H9 (cell line): ENCODE data around the gene COX4I2. TPM values are rescaled to one million over a fixed set of nuclear protein-coding genes. Genes with fewer than 3 reads are reported as not detected.
A peak's percentile ranks its signal among the peaks of the same experiment; 100 is the strongest.

Experiments
- DNase-seq: peaks from one replicate; pipeline ENCODE4 v3.0.0-alpha.2; 2017
- H2AFZ ChIP-seq: one replicate; pipeline ENCODE4 v1.6.1; 2013; ENCODE audit warnings: mild to moderate bottlenecking, low read length, control low read depth, moderate library complexity
- H2AK5ac ChIP-seq: 2 replicates; pipeline ENCODE4 v1.6.1; 2013; ENCODE audit warnings: low read length, control low read depth, mixed read lengths; ENCODE audit not compliant: insufficient read length
- H2BK120ac ChIP-seq: one replicate; pipeline ENCODE4 v1.6.1; 2013; ENCODE audit warnings: low read depth, mild to moderate bottlenecking, low read length, control low read depth, inconsistent platforms; ENCODE audit not compliant: poor library complexity, severe bottlenecking
- H2BK12ac ChIP-seq: 2 replicates; pipeline ENCODE4 v1.6.1; 2013; ENCODE audit warnings: low read length, control low read depth, mixed read lengths, low read depth; ENCODE audit not compliant: insufficient read length
- H2BK15ac ChIP-seq: 2 replicates; pipeline ENCODE4 v1.6.1; 2013; ENCODE audit warnings: low read depth, low read length, control low read depth
- H2BK20ac ChIP-seq: one replicate; pipeline ENCODE4 v1.6.1; 2013; ENCODE audit warnings: low read depth, mild to moderate bottlenecking, low read length, control low read depth, inconsistent platforms; ENCODE audit not compliant: poor library complexity, severe bottlenecking
- H2BK5ac ChIP-seq: 2 replicates; pipeline ENCODE4 v1.6.1; 2013; ENCODE audit warnings: low read length, control low read depth, mixed read lengths; ENCODE audit not compliant: insufficient read length
- H3K14ac ChIP-seq: 2 replicates; pipeline ENCODE4 v1.6.1; 2013; ENCODE audit warnings: low read length, control low read depth; ENCODE audit not compliant: insufficient read depth
- H3K18ac ChIP-seq: 2 replicates; pipeline ENCODE4 v1.6.1; 2013; ENCODE audit warnings: low read depth, mild to moderate bottlenecking, mixed read lengths, low read length, control low read depth; ENCODE audit not compliant: insufficient read length
- H3K23ac ChIP-seq: 2 replicates; pipeline ENCODE4 v1.6.1; 2013; ENCODE audit warnings: low read length, control low read depth, mixed read lengths, low read depth; ENCODE audit not compliant: insufficient read length
- H3K23me2 ChIP-seq: 2 replicates; pipeline ENCODE4 v1.6.1; 2013; ENCODE audit warnings: low read depth, mild to moderate bottlenecking, mixed read lengths, low read length, control low read depth; ENCODE audit not compliant: insufficient read length, poor library complexity, severe bottlenecking
- H3K27ac ChIP-seq: 2 replicates; pipeline ENCODE4 v1.5.1; 2013; ENCODE audit warnings: low read length, control low read depth, mixed read lengths, low read depth; ENCODE audit not compliant: insufficient read length
- H3K27me3 ChIP-seq: 2 replicates; pipeline ENCODE4 v1.6.1; 2013; ENCODE audit warnings: low read length, control low read depth, inconsistent platforms; ENCODE audit not compliant: insufficient read depth
- H3K4ac ChIP-seq: 2 replicates; pipeline ENCODE4 v1.6.1; 2013; ENCODE audit warnings: low read depth, mild to moderate bottlenecking, control low read depth, inconsistent platforms, low read length, moderate library complexity
- H3K4me1 ChIP-seq: 2 replicates; pipeline ENCODE4 v1.6.1; 2013; ENCODE audit warnings: low read length, control low read depth, inconsistent platforms; ENCODE audit not compliant: insufficient read depth
- H3K4me2 ChIP-seq: 2 replicates; pipeline ENCODE4 v1.6.1; 2013; ENCODE audit warnings: low read length, control low read depth, mixed read lengths; ENCODE audit not compliant: insufficient read length, insufficient read depth
- H3K56ac ChIP-seq: 2 replicates; pipeline ENCODE4 v1.6.1; 2013; ENCODE audit warnings: low read depth, mild to moderate bottlenecking, mixed read lengths, low read length, control low read depth; ENCODE audit not compliant: insufficient read length
- H3K79me1 ChIP-seq: 2 replicates; pipeline ENCODE4 v1.6.1; 2013; ENCODE audit warnings: low read depth, mild to moderate bottlenecking, moderate library complexity, low read length, control low read depth, inconsistent platforms; ENCODE audit not compliant: insufficient read depth, poor library complexity, severe bottlenecking
- H3K79me2 ChIP-seq: 2 replicates; pipeline ENCODE4 v1.6.1; 2013; ENCODE audit warnings: low read length, control low read depth, inconsistent platforms; ENCODE audit not compliant: insufficient read depth
- H3K9ac ChIP-seq: 2 replicates; pipeline ENCODE4 v1.6.1; 2013; ENCODE audit warnings: low read length, control low read depth, mixed read lengths; ENCODE audit not compliant: insufficient read length; ENCODE audit errors: extremely low read depth
- H3K9me3 ChIP-seq: one replicate; pipeline ENCODE4 v1.6.1; 2013; ENCODE audit warnings: low read depth, low read length, inconsistent platforms; ENCODE audit not compliant: control insufficient read depth
- H3T11ph ChIP-seq: one replicate; pipeline ENCODE4 v1.6.1; 2013; ENCODE audit warnings: mild to moderate bottlenecking, low read length, control low read depth, inconsistent platforms
- H4K20me1 ChIP-seq: one replicate; pipeline ENCODE4 v1.6.1; 2013; ENCODE audit not compliant: control insufficient read depth, insufficient read length, insufficient read depth
- H4K5ac ChIP-seq: 2 replicates; pipeline ENCODE4 v1.6.1; 2013; ENCODE audit warnings: low read depth, mild to moderate bottlenecking, mixed read lengths, low read length, control low read depth; ENCODE audit not compliant: insufficient read length
- H4K8ac ChIP-seq: replicated peaks from 2 replicates; pipeline ENCODE4 v1.6.1; 2013; ENCODE audit warnings: low read length, control low read depth, mixed read lengths, low read depth; ENCODE audit not compliant: insufficient read length
- H4K91ac ChIP-seq: 2 replicates; pipeline ENCODE4 v1.6.1; 2013; ENCODE audit warnings: low read depth, mild to moderate bottlenecking, moderate library complexity, mixed read lengths, low read length, control low read depth; ENCODE audit not compliant: insufficient read length
- H3K27ac Mint-ChIP-seq, 3 experiments: 2 replicates in 2 of 3; 3 replicates in 1 of 3; pipeline ENCODE4 v1.8.0; 2020 to 2021; ENCODE audit warnings: mixed read lengths in 3 of 3, mild to moderate bottlenecking in 1 of 3, moderate library complexity in 1 of 3
- H3K27me3 Mint-ChIP-seq: 2 replicates; pipeline ENCODE4 v1.8.0; 2021; ENCODE audit warnings: low read depth, mild to moderate bottlenecking, moderate library complexity, mixed read lengths
- H3K36me3 Mint-ChIP-seq, 3 experiments: 2 replicates in 2 of 3; 3 replicates in 1 of 3; pipeline ENCODE4 v1.8.0; 2020 to 2021; ENCODE audit warnings: low read depth in 3 of 3, mixed read lengths in 3 of 3; ENCODE audit not compliant: insufficient read depth in 1 of 3
- H3K4me1 Mint-ChIP-seq, 2 experiments: 2 replicates each; pipeline ENCODE4 v1.8.0; 2020; ENCODE audit warnings: mixed read lengths in 2 of 2
- H3K4me3 Mint-ChIP-seq, 2 experiments: 2 replicates in 1 of 2; 3 replicates in 1 of 2; pipeline ENCODE4 v1.8.0; 2020 to 2021; ENCODE audit warnings: mild to moderate bottlenecking in 2 of 2, mixed read lengths in 2 of 2, moderate library complexity in 1 of 2
- H3K9me3 Mint-ChIP-seq, 2 experiments: 2 replicates in 1 of 2; 3 replicates in 1 of 2; pipeline ENCODE4 v1.8.0; 2020; ENCODE audit warnings: mild to moderate bottlenecking in 2 of 2, mixed read lengths in 2 of 2, moderate library complexity in 1 of 2
- WGBS: extraction: QIAGEN DNeasy Blood & Tissue Kit; methylation state at CpG from one replicate; pipeline ENCODE4 v1.1.7; 2013; ENCODE audit warnings: missing lambda C conversion rate, low lambda C conversion rate, mixed read lengths; ENCODE audit not compliant: insufficient read length; ENCODE audit errors: extremely low coverage; 5-methylcytosine and 5-hydroxymethylcytosine counted together
- total RNA-seq: library from RNA; stranded (reverse); gene quantifications from 2 replicates; pipeline ENCODE4 v1.2.1, GENCODE V29; 2021
- TF ChIP-seq, protein P1 (sequence below): fragments of 200-600 bp; sonication (generic); conservative IDR thresholded peaks from 3 replicates; pipeline ENCODE4 v1.8.0; 2021; ENCODE audit warnings: antibody characterized with exemption, mild to moderate bottlenecking

Gene COX4I2
- total RNA-seq, 1 experiment from 2014 or later = not detected

DNA sequence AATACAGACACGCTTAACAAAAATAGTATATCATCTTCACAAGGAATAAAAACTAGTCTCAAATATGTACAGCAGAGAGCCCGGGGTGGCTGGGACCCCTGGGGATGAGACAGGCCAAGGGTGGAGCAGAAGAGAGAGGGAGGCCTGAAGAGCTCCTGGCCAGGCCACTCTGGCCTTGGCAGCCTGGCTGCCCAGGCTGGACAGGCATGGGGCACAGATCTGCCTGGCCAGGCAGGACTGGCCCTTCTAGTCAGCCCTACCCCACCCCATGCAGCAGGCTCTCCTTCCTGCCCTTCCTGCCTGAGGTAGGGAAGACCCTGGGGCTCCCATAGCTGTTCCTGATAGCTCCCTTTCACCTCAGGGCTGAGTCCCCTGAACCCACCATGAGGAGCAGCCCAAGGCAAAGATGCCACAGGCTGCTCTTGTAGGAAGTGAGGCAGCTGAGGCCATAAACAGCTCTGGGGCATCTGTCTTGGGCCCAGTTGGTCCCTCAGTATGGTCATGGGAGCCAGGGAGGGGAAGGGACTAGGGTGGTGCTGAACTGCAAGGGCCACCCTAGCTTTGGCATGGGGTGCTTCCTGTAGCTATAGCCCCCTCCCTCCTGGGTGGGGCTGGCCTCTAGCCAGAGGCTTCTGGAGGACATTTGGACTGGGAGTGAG lies 27.1 kb downstream of the COX4I2 start:
- no peak overlapping the region for H3K4me2 ChIP-seq
- no peaks in the 10 kb centered on the region for H3K9me3 ChIP-seq
- H3K23ac ChIP-seq = no peak overlapping the region
- H3K14ac ChIP-seq = no peak overlapping the region
- WGBS = no CpG with 5 or more reads among the region's 2 CpGs
- no peaks in the 10 kb centered on the region for H4K20me1 ChIP-seq
- H2AK5ac ChIP-seq = no peak overlapping the region
- H3K79me2 ChIP-seq = no peaks in the 10 kb centered on the region
- peaks cover 5% of the 10 kb centered on the region for H3K23me2 ChIP-seq
- Mint-ChIP-seq H3K36me3 (peaks cover 3 to 41% (median 26%) of the 10 kb centered on the region in 3 experiments; a peak in 6 of 7 replicates), H3K9me3 (no peaks in the 10 kb centered on the region), H3K27ac (0 out of 7 replicates have a peak overlapping the region, but pooled peaks of 1 of the 3 experiments have one; percentile 62), H3K27me3 (no peaks in the 10 kb centered on the region), H3K4me3 (no peak overlapping the region), H3K4me1 (peaks cover 41 to 48% of the 10 kb centered on the region in 2 experiments)
- no peak overlapping the region for H2AFZ ChIP-seq
- TF ChIP-seq, protein P1, sequence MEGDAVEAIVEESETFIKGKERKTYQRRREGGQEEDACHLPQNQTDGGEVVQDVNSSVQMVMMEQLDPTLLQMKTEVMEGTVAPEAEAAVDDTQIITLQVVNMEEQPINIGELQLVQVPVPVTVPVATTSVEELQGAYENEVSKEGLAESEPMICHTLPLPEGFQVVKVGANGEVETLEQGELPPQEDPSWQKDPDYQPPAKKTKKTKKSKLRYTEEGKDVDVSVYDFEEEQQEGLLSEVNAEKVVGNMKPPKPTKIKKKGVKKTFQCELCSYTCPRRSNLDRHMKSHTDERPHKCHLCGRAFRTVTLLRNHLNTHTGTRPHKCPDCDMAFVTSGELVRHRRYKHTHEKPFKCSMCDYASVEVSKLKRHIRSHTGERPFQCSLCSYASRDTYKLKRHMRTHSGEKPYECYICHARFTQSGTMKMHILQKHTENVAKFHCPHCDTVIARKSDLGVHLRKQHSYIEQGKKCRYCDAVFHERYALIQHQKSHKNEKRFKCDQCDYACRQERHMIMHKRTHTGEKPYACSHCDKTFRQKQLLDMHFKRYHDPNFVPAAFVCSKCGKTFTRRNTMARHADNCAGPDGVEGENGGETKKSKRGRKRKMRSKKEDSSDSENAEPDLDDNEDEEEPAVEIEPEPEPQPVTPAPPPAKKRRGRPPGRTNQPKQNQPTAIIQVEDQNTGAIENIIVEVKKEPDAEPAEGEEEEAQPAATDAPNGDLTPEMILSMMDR = no peak
- H3K4me1 ChIP-seq = no peaks in the 10 kb centered on the region
- H4K5ac ChIP-seq = no peak overlapping the region
- no peak overlapping the region for H4K8ac ChIP-seq
- H3K4ac ChIP-seq = no peak overlapping the region
- H3K79me1 ChIP-seq = no peaks in the 10 kb centered on the region
- no peak overlapping the region for H2BK5ac ChIP-seq
- no peak overlapping the region for H3K9ac ChIP-seq
- no peak overlapping the region for H3T11ph ChIP-seq
- H3K27me3 ChIP-seq = no peaks in the 10 kb centered on the region
- no peak overlapping the region for H2BK12ac ChIP-seq
- no peak overlapping the region for H4K91ac ChIP-seq
- no peak overlapping the region for H3K27ac ChIP-seq
- no peak overlapping the region for H3K56ac ChIP-seq
- H2BK120ac ChIP-seq = no peak overlapping the region
- DNase-seq = no peak
- no peak overlapping the region for H2BK15ac ChIP-seq
- H2BK20ac ChIP-seq = no peak overlapping the region
- no peak overlapping the region for H3K18ac ChIP-seq
